ENCODE measurements around the gene BMP2.

The BMP2 gene

GRCh38 chr20:6744805-6745204 is 22.7 kb upstream of the BMP2 start:
- no peak for TF ChIP-seq CTCF (IDR thresholded peaks at IDR 0.05; ENCODE audit: low read depth, low read length)
- no peak for DNase-seq (ENCODE audit: low read depth, low spot score)
- H3K4me3 ChIP-seq (ENCODE audit: low read depth, low read length) = no peak overlapping the region
- in situ Hi-C loops (cut with HindIII; ENCODE audit: low sequenced_read_pairs) = no loop called here

GRCh38 chr20:6746901-6747609 is 20.4 kb upstream of the BMP2 start:
- no peak for DNase-seq (ENCODE audit: low read depth, low spot score)

GRCh38 chr20:6750438-6750837 is 17.0 kb upstream of the BMP2 start:
- no peak for TF ChIP-seq CTCF (IDR thresholded peaks at IDR 0.05; ENCODE audit: low read depth, low read length)
- in situ Hi-C loops (cut with HindIII; ENCODE audit: low sequenced_read_pairs) = no loop called here
- DNase-seq (ENCODE audit: low read depth, low spot score) = no peak
- no peak overlapping the region for H3K4me3 ChIP-seq (ENCODE audit: low read depth, low read length)

More at GRCh38 chr20:6746901-6747609, 20.4 kb upstream of the BMP2 start:
- no peak for TF ChIP-seq CTCF (IDR thresholded peaks at IDR 0.05; ENCODE audit: low read depth, low read length)
- H3K4me3 ChIP-seq (ENCODE audit: low read depth, low read length) = no peak overlapping the region
- in situ Hi-C loops (cut with HindIII; ENCODE audit: low sequenced_read_pairs) = no loop called here

- in situ Hi-C loops (cut with HindIII; ENCODE audit: low sequenced_read_pairs) = no loop called here
- TF ChIP-seq CTCF (IDR thresholded peaks at IDR 0.05; ENCODE audit: low read depth, low read length) = no peak
- no peak for DNase-seq (ENCODE audit: low read depth, low spot score)
- H3K4me3 ChIP-seq (ENCODE audit: low read depth, low read length) = no peak overlapping the region
These were observed 10.5 kb upstream of the BMP2 start for GRCh38 chr20:6756693-6757595.

GRCh38 chr20:6764619-6765018 is 2.9 kb upstream of the BMP2 start:
- no peak overlapping the region for H3K4me3 ChIP-seq (ENCODE audit: low read depth, low read length)
- TF ChIP-seq CTCF (IDR thresholded peaks at IDR 0.05; ENCODE audit: low read depth, low read length) = no peak
- no peak for DNase-seq (ENCODE audit: low read depth, low spot score)
- in situ Hi-C loops (cut with HindIII; ENCODE audit: low sequenced_read_pairs) = no loop called here

- TF ChIP-seq CTCF (IDR thresholded peaks at IDR 0.05; ENCODE audit: low read depth, low read length) = peak; percentile 58
- in situ Hi-C loops (cut with HindIII; ENCODE audit: low sequenced_read_pairs) = no loop called here
- no peak overlapping the region for H3K4me3 ChIP-seq (ENCODE audit: low read depth, low read length)
- DNase-seq (ENCODE audit: low read depth, low spot score) = peak; percentile 84
These were observed 1.9 kb upstream of the BMP2 start for GRCh38 chr20:6765469-6766058.
